K562 (cell line): ENCODE data around the gene RNF114. TPM values are rescaled to one million over a fixed set of nuclear protein-coding genes. Genes with fewer than 3 reads are reported as not detected.

Source experiments
- ASH1L ChIP-seq: fragments of 450-650 bp; IDR thresholded peaks from 2 replicates; pipeline ENCODE4 v1.6.1; 2018; ENCODE audit warnings: borderline replicate concordance, mild to moderate bottlenecking, low read depth; ENCODE audit not compliant: partially characterized antibody
- FOXA1 ChIP-seq: fragments of 450-650 bp; IDR thresholded peaks from 2 replicates; pipeline ENCODE4 v1.6.1; 2016; ENCODE audit warnings: mild to moderate bottlenecking, borderline replicate concordance
- U2AF1 ChIP-seq: fragments of 200-400 bp; formaldehyde crosslinking; optimal IDR thresholded peaks from 2 replicates; pipeline ENCODE3; 2017; ENCODE audit warnings: mild to moderate bottlenecking, low read depth, low read length, moderate library complexity
- YY1 ChIP-seq, 3 experiments: IDR thresholded peaks; 2 replicates each; pipeline ENCODE4 v1.6.1; 2011; ENCODE audit warnings: low read length in 2 of 3, mild to moderate bottlenecking in 2 of 3, moderate library complexity in 2 of 3, borderline replicate concordance in 1 of 3, control low read depth in 1 of 3, low read depth in 1 of 3; ENCODE audit not compliant: insufficient read depth in 3 of 3, insufficient replicate concordance in 2 of 3, control insufficient read depth in 1 of 3, insufficient read length in 1 of 3; ENCODE audit errors: extremely low read depth in 1 of 3
- ZKSCAN8 ChIP-seq: fragments of 200-800 bp; sonication (Bioruptor generic); IDR thresholded peaks from 2 replicates; pipeline ENCODE4 v1.6.1; 2016; ENCODE audit warnings: missing genetic modification characterization, missing compliant biosample characterization
- ZNF24 ChIP-seq: fragments of 450-650 bp; IDR thresholded peaks from 2 replicates; pipeline ENCODE4 v1.6.1; 2016
- ZNF263 ChIP-seq: sonication (generic); formaldehyde crosslinking; IDR thresholded peaks from 2 replicates; pipeline ENCODE4 v1.8.0; 2022; ENCODE audit warnings: mild to moderate bottlenecking, missing genetic modification reagents, borderline replicate concordance
- ZNF436 ChIP-seq: fragments of 250-450, 450-650 bp; sonication (Bioruptor Pico); formaldehyde crosslinking; IDR thresholded peaks from 2 replicates; pipeline ENCODE4 v1.7.0; 2020; ENCODE audit warnings: mild to moderate bottlenecking
- ZNF699 ChIP-seq: fragments of 250-450 bp; sonication (Bioruptor Pico); IDR thresholded peaks from 2 replicates; pipeline ENCODE4 v1.8.0; 2021; ENCODE audit warnings: mild to moderate bottlenecking, moderate library complexity; ENCODE audit not compliant: insufficient replicate concordance
- ZNF707 ChIP-seq: fragments of 250-450 bp; sonication (Bioruptor Pico); conservative IDR thresholded peaks from 2 replicates; pipeline ENCODE4 v1.8.0; 2022; ENCODE audit warnings: inconsistent platforms, mild to moderate bottlenecking, moderate library complexity
- polyA plus RNA-seq, 8 experiments: library from polyadenylated mRNA; depleted of rRNA in 4 of 8; stranded (reverse) in 5 of 8; unstranded in 3 of 8; fragments of >200 nt; fragmentation: Nextera tagmentation in 2 of 8; fragmentation: Illumina TruSeq in 1 of 8; extraction: Ambion mirVana in 2 of 8; extraction: Trizol in 1 of 8; gene quantifications; 2 replicates each; pipeline versions ENCODE4 v1.2.1 to v1.2.3, GENCODE V29; 2011 to 2014; ENCODE audit warnings: inconsistent platforms in 1 of 8, missing spikeins in 1 of 8
- total RNA-seq, 7 experiments: library from RNA; depleted of rRNA in 6 of 7; stranded (reverse); fragments of >200 nt in 6 of 7; fragmentation: Illumina TruSeq in 2 of 7; extraction: Trizol in 2 of 7; gene quantifications; 2 replicates each; pipeline versions ENCODE4 v1.2.1 to v1.2.3, GENCODE V29; 2011 to 2021; ENCODE audit warnings: low replicate concordance in 1 of 7
- TF ChIP-seq, protein P1 (sequence below): fragments of 450-650 bp; IDR thresholded peaks from 2 replicates; pipeline ENCODE4 v1.6.1; 2014; ENCODE audit warnings: low read depth, mild to moderate bottlenecking, moderate library complexity, borderline replicate concordance
- TF ChIP-seq, protein P2 (sequence below): fragments of 450-650 bp; formaldehyde crosslinking; IDR thresholded peaks from 2 replicates; pipeline ENCODE4 v1.4.0; 2020; ENCODE audit warnings: mild to moderate bottlenecking, moderate library complexity
- TF ChIP-seq, protein P3 (sequence below): fragments of 450-650 bp; IDR thresholded peaks from 2 replicates; pipeline ENCODE4 v1.6.1; 2017; ENCODE audit warnings: antibody characterized with exemption
- TF ChIP-seq, protein P4 (sequence below): sonication (generic); formaldehyde crosslinking; IDR thresholded peaks from 2 replicates; pipeline ENCODE4 v1.8.0; 2023; ENCODE audit warnings: missing genetic modification reagents, mild to moderate bottlenecking, borderline replicate concordance

Gene RNF114
- total and polyA plus RNA-seq, 9 of the 15 experiments (the other 6 are each of a cell fraction or from before 2014, with no cell fraction given), result 38.6 to 111 (median 62.6) TPM

DNA sequence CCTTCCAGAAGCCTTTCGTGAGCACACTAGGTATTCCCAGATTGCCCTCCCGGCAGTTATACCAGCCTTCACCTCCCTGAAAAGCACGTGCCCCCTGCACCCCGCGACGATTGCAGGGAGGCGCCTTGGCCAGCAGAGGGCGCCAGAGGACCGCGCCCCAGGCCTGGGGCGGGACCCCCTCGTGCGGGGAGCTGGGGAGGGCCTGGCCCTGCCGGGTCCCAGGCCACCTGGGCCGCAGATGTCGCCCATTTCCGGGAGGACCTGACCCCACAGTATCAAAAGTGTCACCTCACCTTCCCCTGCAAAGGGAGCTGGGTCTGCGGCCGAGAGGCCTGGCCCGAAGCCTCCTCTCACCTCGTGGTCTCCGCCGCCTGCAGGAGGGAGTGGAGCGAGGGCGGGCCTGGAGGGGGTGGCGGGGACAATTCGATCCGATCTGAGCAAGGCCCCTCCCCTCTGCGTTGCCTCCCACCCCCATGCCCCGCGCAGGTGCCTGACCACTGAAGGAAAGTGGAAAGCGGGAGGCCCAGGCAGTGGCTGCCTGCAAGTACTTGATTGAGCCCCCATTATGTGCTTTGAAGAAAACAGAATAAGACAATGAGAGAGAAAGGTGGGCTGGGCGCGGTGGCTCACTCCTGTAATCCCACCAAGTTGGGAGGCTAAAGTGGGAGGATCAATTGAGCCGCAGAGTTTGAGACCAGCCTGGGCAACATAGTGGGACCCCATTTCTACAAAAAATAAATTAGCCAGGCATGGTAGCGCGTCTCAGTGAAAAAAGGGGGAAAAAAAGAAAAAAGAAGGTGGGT, 43.0 kb downstream of the RNF114 start (continued):
- TF ChIP-seq, protein P1, sequence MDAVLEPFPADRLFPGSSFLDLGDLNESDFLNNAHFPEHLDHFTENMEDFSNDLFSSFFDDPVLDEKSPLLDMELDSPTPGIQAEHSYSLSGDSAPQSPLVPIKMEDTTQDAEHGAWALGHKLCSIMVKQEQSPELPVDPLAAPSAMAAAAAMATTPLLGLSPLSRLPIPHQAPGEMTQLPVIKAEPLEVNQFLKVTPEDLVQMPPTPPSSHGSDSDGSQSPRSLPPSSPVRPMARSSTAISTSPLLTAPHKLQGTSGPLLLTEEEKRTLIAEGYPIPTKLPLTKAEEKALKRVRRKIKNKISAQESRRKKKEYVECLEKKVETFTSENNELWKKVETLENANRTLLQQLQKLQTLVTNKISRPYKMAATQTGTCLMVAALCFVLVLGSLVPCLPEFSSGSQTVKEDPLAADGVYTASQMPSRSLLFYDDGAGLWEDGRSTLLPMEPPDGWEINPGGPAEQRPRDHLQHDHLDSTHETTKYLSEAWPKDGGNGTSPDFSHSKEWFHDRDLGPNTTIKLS, result peak; percentile 54; the same call in 1 of the 2 replicates
- TF ChIP-seq ZNF24 (0 out of 2 replicates have a peak, but pooled peaks have one; percentile 10), ZNF699 (no peak), FOXA1 (no peak), ZNF436 (CRISPR knock-in tag) (no peak), YY1 (IDR thresholded peaks at IDR 0.05; ENCODE audit: borderline replicate concordance in 1 of 3, control insufficient read depth in 1 of 3, extremely low read depth in 1 of 3, insufficient read depth in 3 of 3, insufficient read length in 1 of 3, insufficient replicate concordance in 2 of 3, low read depth in 1 of 3, low read length in 2 of 3) (peak in 2 of 3 experiments; percentile 28 to 47), ZNF263 (CRISPR knock-in tag) (peak; percentile 50; the same call in 1 of the 2 replicates), U2AF1 (peak; percentile 40), ZNF707 (CRISPR knock-in tag) (no peak), ZKSCAN8 (CRISPR knock-in tag) (no peak), ASH1L (no peak)
- TF ChIP-seq, protein P2, sequence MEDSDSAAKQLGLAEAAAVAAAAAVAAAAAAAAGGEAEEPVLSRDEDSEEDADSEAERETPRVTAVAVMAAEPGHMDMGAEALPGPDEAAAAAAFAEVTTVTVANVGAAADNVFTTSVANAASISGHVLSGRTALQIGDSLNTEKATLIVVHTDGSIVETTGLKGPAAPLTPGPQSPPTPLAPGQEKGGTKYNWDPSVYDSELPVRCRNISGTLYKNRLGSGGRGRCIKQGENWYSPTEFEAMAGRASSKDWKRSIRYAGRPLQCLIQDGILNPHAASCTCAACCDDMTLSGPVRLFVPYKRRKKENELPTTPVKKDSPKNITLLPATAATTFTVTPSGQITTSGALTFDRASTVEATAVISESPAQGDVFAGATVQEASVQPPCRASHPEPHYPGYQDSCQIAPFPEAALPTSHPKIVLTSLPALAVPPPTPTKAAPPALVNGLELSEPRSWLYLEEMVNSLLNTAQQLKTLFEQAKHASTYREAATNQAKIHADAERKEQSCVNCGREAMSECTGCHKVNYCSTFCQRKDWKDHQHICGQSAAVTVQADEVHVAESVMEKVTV, result peak; percentile 97
- TF ChIP-seq, protein P3, sequence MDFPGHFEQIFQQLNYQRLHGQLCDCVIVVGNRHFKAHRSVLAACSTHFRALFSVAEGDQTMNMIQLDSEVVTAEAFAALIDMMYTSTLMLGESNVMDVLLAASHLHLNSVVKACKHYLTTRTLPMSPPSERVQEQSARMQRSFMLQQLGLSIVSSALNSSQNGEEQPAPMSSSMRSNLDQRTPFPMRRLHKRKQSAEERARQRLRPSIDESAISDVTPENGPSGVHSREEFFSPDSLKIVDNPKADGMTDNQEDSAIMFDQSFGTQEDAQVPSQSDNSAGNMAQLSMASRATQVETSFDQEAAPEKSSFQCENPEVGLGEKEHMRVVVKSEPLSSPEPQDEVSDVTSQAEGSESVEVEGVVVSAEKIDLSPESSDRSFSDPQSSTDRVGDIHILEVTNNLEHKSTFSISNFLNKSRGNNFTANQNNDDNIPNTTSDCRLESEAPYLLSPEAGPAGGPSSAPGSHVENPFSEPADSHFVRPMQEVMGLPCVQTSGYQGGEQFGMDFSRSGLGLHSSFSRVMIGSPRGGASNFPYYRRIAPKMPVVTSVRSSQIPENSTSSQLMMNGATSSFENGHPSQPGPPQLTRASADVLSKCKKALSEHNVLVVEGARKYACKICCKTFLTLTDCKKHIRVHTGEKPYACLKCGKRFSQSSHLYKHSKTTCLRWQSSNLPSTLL, result no peak
- TF ChIP-seq, protein P4, sequence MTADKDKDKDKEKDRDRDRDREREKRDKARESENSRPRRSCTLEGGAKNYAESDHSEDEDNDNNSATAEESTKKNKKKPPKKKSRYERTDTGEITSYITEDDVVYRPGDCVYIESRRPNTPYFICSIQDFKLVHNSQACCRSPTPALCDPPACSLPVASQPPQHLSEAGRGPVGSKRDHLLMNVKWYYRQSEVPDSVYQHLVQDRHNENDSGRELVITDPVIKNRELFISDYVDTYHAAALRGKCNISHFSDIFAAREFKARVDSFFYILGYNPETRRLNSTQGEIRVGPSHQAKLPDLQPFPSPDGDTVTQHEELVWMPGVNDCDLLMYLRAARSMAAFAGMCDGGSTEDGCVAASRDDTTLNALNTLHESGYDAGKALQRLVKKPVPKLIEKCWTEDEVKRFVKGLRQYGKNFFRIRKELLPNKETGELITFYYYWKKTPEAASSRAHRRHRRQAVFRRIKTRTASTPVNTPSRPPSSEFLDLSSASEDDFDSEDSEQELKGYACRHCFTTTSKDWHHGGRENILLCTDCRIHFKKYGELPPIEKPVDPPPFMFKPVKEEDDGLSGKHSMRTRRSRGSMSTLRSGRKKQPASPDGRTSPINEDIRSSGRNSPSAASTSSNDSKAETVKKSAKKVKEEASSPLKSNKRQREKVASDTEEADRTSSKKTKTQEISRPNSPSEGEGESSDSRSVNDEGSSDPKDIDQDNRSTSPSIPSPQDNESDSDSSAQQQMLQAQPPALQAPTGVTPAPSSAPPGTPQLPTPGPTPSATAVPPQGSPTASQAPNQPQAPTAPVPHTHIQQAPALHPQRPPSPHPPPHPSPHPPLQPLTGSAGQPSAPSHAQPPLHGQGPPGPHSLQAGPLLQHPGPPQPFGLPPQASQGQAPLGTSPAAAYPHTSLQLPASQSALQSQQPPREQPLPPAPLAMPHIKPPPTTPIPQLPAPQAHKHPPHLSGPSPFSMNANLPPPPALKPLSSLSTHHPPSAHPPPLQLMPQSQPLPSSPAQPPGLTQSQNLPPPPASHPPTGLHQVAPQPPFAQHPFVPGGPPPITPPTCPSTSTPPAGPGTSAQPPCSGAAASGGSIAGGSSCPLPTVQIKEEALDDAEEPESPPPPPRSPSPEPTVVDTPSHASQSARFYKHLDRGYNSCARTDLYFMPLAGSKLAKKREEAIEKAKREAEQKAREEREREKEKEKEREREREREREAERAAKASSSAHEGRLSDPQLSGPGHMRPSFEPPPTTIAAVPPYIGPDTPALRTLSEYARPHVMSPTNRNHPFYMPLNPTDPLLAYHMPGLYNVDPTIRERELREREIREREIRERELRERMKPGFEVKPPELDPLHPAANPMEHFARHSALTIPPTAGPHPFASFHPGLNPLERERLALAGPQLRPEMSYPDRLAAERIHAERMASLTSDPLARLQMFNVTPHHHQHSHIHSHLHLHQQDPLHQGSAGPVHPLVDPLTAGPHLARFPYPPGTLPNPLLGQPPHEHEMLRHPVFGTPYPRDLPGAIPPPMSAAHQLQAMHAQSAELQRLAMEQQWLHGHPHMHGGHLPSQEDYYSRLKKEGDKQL (CRISPR knock-in tag), result no peak
